GM13976 (cell line): ENCODE results near the gene GNPAT.
A peak's percentile ranks its signal among the peaks of the same experiment; 100 is the strongest.

Experiments
- DNase-seq: peaks from one replicate; pipeline ENCODE4 v3.0.0; 2012; ENCODE audit warnings: low spot score
- CTCF ChIP-seq: IDR thresholded peaks from 2 replicates; pipeline ENCODE4 v1.5.1; 2012; ENCODE audit warnings: borderline replicate concordance, mild to moderate bottlenecking; ENCODE audit not compliant: insufficient read depth; ENCODE audit errors: extremely low read depth, missing control alignments, control extremely low read depth
- in situ Hi-C: fragments of 300-500 bp; cut with MboI; formaldehyde crosslinking; loops from one replicate; pipeline ENCODE4 v1.12.0; 2022; ENCODE audit warnings: low sequenced_read_pairs, mixed read lengths, inconsistent platforms; ENCODE audit not compliant: unreplicated experiment

The GNPAT gene

DNA sequence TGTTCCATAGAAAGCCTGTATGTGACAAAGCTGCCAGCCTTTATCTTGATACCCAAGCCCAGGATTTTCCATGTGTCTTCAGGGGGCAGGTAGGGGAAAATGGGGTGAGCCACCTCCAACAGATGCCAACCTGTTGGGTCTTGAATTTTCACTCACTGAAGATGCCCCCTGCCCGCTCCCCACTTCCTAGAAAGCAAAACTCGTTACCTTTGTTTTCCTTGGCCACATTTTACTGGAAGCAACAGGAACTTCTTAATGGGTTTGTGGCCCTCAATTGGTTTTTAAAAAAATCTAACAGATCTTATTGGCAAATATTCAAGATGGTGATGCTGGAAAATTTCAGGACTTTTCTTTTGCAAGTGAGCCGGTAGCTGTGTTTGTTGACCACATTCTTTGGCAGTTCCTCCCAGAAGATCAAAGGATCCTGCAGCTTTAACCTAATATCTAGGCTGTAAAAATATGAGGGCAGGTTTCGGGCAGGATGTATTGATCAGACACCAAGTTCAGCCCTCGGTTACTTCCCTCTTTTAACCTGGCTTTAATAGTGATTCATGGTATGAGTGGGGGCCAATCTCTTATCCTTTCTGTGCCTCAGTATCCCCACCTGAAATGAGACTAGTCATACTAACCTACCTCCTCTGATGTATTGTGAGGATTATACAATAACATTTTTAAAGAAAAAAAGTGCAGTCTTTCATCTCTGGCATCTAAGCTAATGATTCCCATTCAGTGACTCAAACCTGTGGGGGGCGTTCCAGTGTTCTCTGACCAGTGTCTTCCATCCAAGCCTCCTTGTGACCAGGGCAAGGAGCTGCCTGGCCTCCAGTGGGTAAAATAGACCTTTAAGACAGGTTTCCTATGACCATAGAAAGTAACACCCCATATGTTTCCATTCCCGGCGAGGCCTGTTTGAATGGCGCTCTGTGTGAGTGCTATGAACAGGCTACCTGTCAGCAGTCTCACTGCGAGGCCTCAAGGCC, 21.3 kb upstream of the GNPAT start:
- peak; percentile 11 for DNase-seq
- in situ Hi-C loops, result no loop called here
- TF ChIP-seq CTCF, result no peak

DNA sequence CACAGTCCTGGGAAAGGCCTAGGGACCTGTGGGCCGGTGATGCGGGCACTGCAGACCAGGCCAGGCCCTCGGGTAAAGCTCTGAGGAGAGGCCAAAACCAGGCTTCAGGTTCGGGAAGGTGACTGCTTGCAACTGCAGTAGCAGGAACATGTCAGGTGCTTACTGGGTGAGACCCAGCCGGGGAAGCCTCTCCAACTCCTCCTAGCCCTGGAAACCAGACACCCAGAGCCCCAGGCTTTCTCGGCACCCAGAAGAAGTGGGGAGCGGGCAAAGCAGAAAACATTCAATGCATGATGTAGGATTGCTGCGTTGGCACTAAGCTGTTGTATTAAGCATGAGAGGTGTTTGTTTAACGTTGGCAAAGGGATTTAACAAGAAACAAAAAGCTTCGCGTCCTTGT, 20.2 kb upstream of the GNPAT start:
- TF ChIP-seq CTCF, result no peak
- in situ Hi-C loops, result no loop called here
- DNase-seq, result peak; percentile 8

DNA sequence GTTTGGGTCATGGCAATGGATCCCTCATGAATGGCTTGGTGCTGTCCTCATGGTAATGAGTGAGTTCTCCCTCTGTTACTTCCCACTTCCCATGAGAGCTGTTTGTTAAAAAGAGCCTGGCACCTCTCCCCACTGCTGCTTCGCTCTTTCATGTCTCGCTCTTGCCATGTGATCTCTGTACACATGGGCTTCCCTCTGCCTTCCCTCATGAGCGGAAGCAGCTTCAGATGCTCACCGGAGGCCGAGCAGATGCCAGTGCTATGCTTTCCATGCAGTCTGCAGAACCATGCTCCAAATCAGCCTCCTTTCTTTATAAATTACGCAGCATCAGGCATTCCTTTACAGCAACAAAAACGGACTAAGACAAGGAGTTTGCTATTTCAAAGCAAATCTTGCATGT, 14.9 kb upstream of the GNPAT start:
- in situ Hi-C loops, result no loop called here
- no peak for DNase-seq
- no peak for TF ChIP-seq CTCF

GRCh38 chr1:231231511-231231910, 9.5 kb upstream of the GNPAT start:
- in situ Hi-C loops, result no loop called here
- no peak for TF ChIP-seq CTCF
- DNase-seq, result no peak

DNA sequence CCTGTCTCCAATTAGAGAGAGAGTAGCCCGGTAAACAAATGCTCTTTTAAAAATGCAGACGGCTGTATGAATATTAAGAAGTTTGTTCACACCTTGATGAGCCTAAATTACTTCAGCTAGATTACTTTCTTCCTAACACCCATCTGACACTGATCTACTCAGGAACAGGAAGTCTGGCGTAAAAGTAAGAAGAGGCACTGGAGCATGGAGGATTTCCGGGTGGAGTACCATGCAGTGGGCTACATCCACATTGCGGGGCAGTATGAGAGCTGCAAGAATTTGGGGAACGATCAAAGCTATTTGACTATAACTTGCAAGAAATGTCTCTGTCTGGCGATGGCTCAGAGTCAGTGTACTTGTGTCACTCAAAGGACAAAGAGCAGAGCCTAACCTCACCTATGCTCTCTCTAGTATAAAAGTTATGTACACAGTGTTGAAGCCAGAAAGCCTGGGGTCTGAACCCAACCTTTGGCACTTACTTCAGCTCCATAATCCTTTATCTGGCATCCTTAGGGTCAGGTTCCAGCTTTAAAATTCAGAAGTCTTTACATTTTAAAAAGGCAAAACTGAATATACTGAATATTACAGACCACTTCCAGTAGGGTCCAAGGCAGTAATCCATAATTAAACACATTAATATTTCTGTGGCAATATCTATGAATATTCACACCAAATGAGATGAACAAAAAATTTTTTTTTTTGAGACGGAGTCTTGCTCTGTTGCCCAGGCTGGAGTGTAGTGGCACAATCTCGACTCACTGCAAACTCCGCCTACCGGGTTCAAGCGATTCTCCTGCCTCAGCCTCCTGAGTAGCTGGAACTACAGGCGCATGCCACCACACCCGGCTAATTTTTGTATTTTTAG, 7.9 kb upstream of the GNPAT start:
- in situ Hi-C loops, result no loop called here
- no peak for TF ChIP-seq CTCF
- no peak for DNase-seq

GRCh38 chr1:231233735-231234417, 7.1 kb upstream of the GNPAT start:
- TF ChIP-seq CTCF, result no peak
- no peak for DNase-seq
- in situ Hi-C loops, result no loop called here
